Thyroid gland (tissue), 4 donors: Measurements from ENCODE around the gene OR52E8. TPM values are rescaled to one million over a fixed set of nuclear protein-coding genes. Genes with fewer than 3 reads are reported as not detected.

Experiments
- DNase-seq, 2 donors: peaks; one replicate each; pipeline ENCODE4 v3.0.0-alpha.2; 2019
- H3K27ac ChIP-seq, 3 donors: fragments of 200-600 bp; sonication (generic); 1 replicate in 2 of 3; 2 replicates in 1 of 3; pipeline ENCODE4 v1.5.1; 2016 to 2019; ENCODE audit warnings: mild to moderate bottlenecking in 1 of 3, moderate library complexity in 1 of 3
- H3K27me3 ChIP-seq: fragments of 200-600 bp; sonication (generic); one replicate; pipeline ENCODE4 v1.5.1; 2019
- H3K36me3 ChIP-seq, 2 donors: fragments of 200-600 bp; sonication (generic); one replicate each; pipeline ENCODE4 v1.5.1; 2016 to 2019
- H3K4me1 ChIP-seq, 2 donors: fragments of 200-600 bp; sonication (generic); one replicate each; pipeline ENCODE4 v1.5.1; 2017 to 2019
- H3K4me3 ChIP-seq, 3 donors: fragments of 200-600 bp; sonication (generic); replicated peaks in 1 of 3; 1 replicate in 2 of 3; 2 replicates in 1 of 3; pipeline ENCODE4 v1.5.1; 2016; ENCODE audit warnings: mild to moderate bottlenecking in 1 of 3
- H3K9me3 ChIP-seq: fragments of 200-600 bp; sonication (generic); one replicate; pipeline ENCODE4 v1.5.1; 2017
- CTCF ChIP-seq, 6 experiments: fragments of 200-600 bp in 3 of 6; fragments of 450-650 bp in 3 of 6; sonication (generic) in 3 of 6; IDR thresholded peaks; one replicate each; pipeline ENCODE4 v1.5.1; 2016 to 2019; ENCODE audit warnings: antibody characterized with exemption in 6 of 6, mild to moderate bottlenecking in 2 of 6, inconsistent platforms in 1 of 6, moderate library complexity in 1 of 6
- POLR2A ChIP-seq, 2 donors: fragments of 450-650 bp; IDR thresholded peaks; one replicate each; pipeline ENCODE4 v1.6.1; 2017; ENCODE audit warnings: antibody characterized with exemption in 2 of 2, mild to moderate bottlenecking in 2 of 2, moderate library complexity in 1 of 2
- WGBS, 2 donors: methylation state at CpG; one replicate each; pipeline ENCODE4 v1.1.5; 2017; 5-methylcytosine and 5-hydroxymethylcytosine counted together
- intact Hi-C: fragments of 100-400 bp; cut with DNase I; formaldehyde crosslinking; loops from one replicate; pipeline ENCODE4 v1.15.1; 2023
- total RNA-seq, 4 donors: library from RNA; depleted of rRNA; stranded (reverse); fragments of >200 nt; gene quantifications; one replicate each; pipeline ENCODE4 v1.2.3, GENCODE V29; 2016

Gene OR52E8
- total RNA-seq, 4 donors from 2014 or later: not detected

GRCh38 chr11:5833446-5833845 is 24.0 kb downstream of the OR52E8 start:
- DNase-seq: no peak
- H3K9me3 ChIP-seq: no peaks in the 10 kb centered on the region
- no peak for TF ChIP-seq POLR2A (IDR thresholded peaks at IDR 0.05)
- no peak for TF ChIP-seq CTCF (IDR thresholded peaks at IDR 0.05)
- no peaks in the 10 kb centered on the region for H3K36me3 ChIP-seq
- H3K4me3 ChIP-seq: no peak overlapping the region
- no peaks in the 10 kb centered on the region for H3K27me3 ChIP-seq
- WGBS, 2 donors: 65 to 66% methylated on average over 2 of the region's 2 CpGs
- H3K4me1 ChIP-seq: no peaks in the 10 kb centered on the region
- intact Hi-C loops: no loop called here
- no peak overlapping the region for H3K27ac ChIP-seq

- intact Hi-C loops: no loop called here
- H3K27me3 ChIP-seq: no peaks in the 10 kb centered on the region
- TF ChIP-seq POLR2A (IDR thresholded peaks at IDR 0.05) (no peak), CTCF (IDR thresholded peaks at IDR 0.05) (no peak)
- no peaks in the 10 kb centered on the region for H3K36me3 ChIP-seq
- no peak for DNase-seq
- H3K27ac ChIP-seq: no peak overlapping the region
- H3K4me3 ChIP-seq: no peak overlapping the region
- H3K9me3 ChIP-seq: no peaks in the 10 kb centered on the region
- H3K4me1 ChIP-seq: no peaks in the 10 kb centered on the region
- 77 to 91% methylated on average over 6 of the region's 6 CpGs for WGBS, 2 donors
Observed at GRCh38 chr11:5831196-5831829, 26.2 kb downstream of the OR52E8 start.

- Histone ChIP-seq H3K27ac (no peak overlapping the region), H3K4me1 (no peaks in the 10 kb centered on the region), H3K36me3 (no peaks in the 10 kb centered on the region), H3K4me3 (no peak overlapping the region), H3K27me3 (no peaks in the 10 kb centered on the region), H3K9me3 (no peaks in the 10 kb centered on the region)
- TF ChIP-seq POLR2A (IDR thresholded peaks at IDR 0.05): no peak
- no peak for TF ChIP-seq CTCF (IDR thresholded peaks at IDR 0.05)
- 65 to 67% methylated on average over 1 of the region's 1 CpG for WGBS, 2 donors
- intact Hi-C loops: no loop called here
- no peak for DNase-seq
Observed at GRCh38 chr11:5818245-5818886, 39.1 kb downstream of the OR52E8 start.

GRCh38 chr11:5815534-5815933 is 42.0 kb downstream of the OR52E8 start:
- 61 to 67% methylated on average over 4 of the region's 4 CpGs for WGBS, 2 donors
- Histone ChIP-seq H3K4me1 (no peaks in the 10 kb centered on the region), H3K9me3 (no peaks in the 10 kb centered on the region), H3K4me3 (no peak overlapping the region), H3K36me3 (no peaks in the 10 kb centered on the region), H3K27me3 (no peaks in the 10 kb centered on the region), H3K27ac (no peak overlapping the region)
- TF ChIP-seq POLR2A (IDR thresholded peaks at IDR 0.05) (no peak), CTCF (IDR thresholded peaks at IDR 0.05) (no peak)
- intact Hi-C loops: no loop called here
- no peak for DNase-seq
